ENCODE measurements around the gene CSRNP3. TPM values are rescaled to one million over a fixed set of nuclear protein-coding genes. Genes with fewer than 3 reads are reported as not detected.

Gene CSRNP3
- total and polyA plus RNA-seq, 9 donors = 2.9 to 16.2 (median 6.9) TPM

GRCh38 chr2:165560377-165560988 is 91.0 kb downstream of the CSRNP3 start:
- Histone ChIP-seq H3K4me1 (ENCODE audit: insufficient read depth) (peaks cover 5% of the 10 kb centered on the region), H3K36me3 (no peaks in the 10 kb centered on the region), H3K9me3 (no peaks in the 10 kb centered on the region), H3K4me3 (no peak overlapping the region), H3K27ac (peak overlapping the region in 1 of 2 donors; percentile 4), H3K27me3 (no peaks in the 10 kb centered on the region)
- no peak for TF ChIP-seq POLR2A (IDR thresholded peaks at IDR 0.05)
- TF ChIP-seq EP300 (IDR thresholded peaks at IDR 0.05) = no peak
- TF ChIP-seq CTCF (IDR thresholded peaks at IDR 0.05) = no peak
- 54 to 79% (median 72%) methylated on average over 4 of the region's 4 CpGs for WGBS, 3 donors
- no peak for DNase-seq
- intact Hi-C loops (cut with DNase I) = no loop called here

- no peaks in the 10 kb centered on the region for H3K36me3 ChIP-seq
- no peak overlapping the region for H3K4me3 ChIP-seq
- H3K4me1 ChIP-seq (ENCODE audit: insufficient read depth) = peaks cover 5% of the 10 kb centered on the region
- no peaks in the 10 kb centered on the region for H3K27me3 ChIP-seq
- WGBS, 3 donors = 6 to 13% (median 11%) methylated on average over 1 of the region's 1 CpG
- TF ChIP-seq CTCF (IDR thresholded peaks at IDR 0.05) (no peak), POLR2A (IDR thresholded peaks at IDR 0.05) (no peak), EP300 (IDR thresholded peaks at IDR 0.05) (no peak)
- H3K9me3 ChIP-seq = no peaks in the 10 kb centered on the region
- intact Hi-C loops (cut with DNase I) = no loop called here
- DNase-seq = no peak
- H3K27ac ChIP-seq = no peak overlapping the region
Observed at GRCh38 chr2:165561516-165561915, 92.0 kb downstream of the CSRNP3 start.

GRCh38 chr2:165562233-165562632 is 92.7 kb downstream of the CSRNP3 start:
- Histone ChIP-seq H3K27me3 (no peaks in the 10 kb centered on the region), H3K36me3 (no peaks in the 10 kb centered on the region), H3K27ac (peak overlapping the region in 1 of 2 donors; percentile 46), H3K4me3 (no peak overlapping the region), H3K4me1 (ENCODE audit: insufficient read depth) (peaks cover 5% of the 10 kb centered on the region), H3K9me3 (no peaks in the 10 kb centered on the region)
- TF ChIP-seq CTCF (IDR thresholded peaks at IDR 0.05) = no peak
- TF ChIP-seq POLR2A (IDR thresholded peaks at IDR 0.05) = no peak
- no peak for TF ChIP-seq EP300 (IDR thresholded peaks at IDR 0.05)
- intact Hi-C loops (cut with DNase I) = no loop called here
- peak in 1 of 5 donors; percentile 35 for DNase-seq

- 72 to 86% (median 80%) methylated on average over 6 of the region's 6 CpGs for WGBS, 3 donors
- Histone ChIP-seq H3K27me3 (no peaks in the 10 kb centered on the region), H3K9me3 (no peaks in the 10 kb centered on the region), H3K36me3 (no peaks in the 10 kb centered on the region), H3K4me3 (no peak overlapping the region), H3K4me1 (ENCODE audit: insufficient read depth) (peaks cover 5% of the 10 kb centered on the region), H3K27ac (peak overlapping the region in 1 of 2 donors; percentile 46)
- no peak for TF ChIP-seq CTCF (IDR thresholded peaks at IDR 0.05)
- no peak for TF ChIP-seq POLR2A (IDR thresholded peaks at IDR 0.05)
- TF ChIP-seq EP300 (IDR thresholded peaks at IDR 0.05) = no peak
- DNase-seq = no peak
- intact Hi-C loops (cut with DNase I) = no loop called here
Observed at GRCh38 chr2:165563468-165564225, 94.1 kb downstream of the CSRNP3 start.

Data from ovary (tissue), 9 donors.